ACC112 (cell line): ENCODE data around the gene ERGIC1.
"Not testable (repeated sequence)": the region's sequence is repeated elsewhere in the genome, so short reads cannot be mapped to it uniquely, and the experiment has no call there.

Source experiments
- H2AFZ ChIP-seq: fragments of 200-600 bp; sonication (generic); one replicate; pipeline ENCODE4 v1.6.0; 2017; ENCODE audit warnings: antibody characterized with exemption, low read length; ENCODE audit not compliant: unreplicated experiment
- H3K27ac ChIP-seq: fragments of 200-600 bp; sonication (generic); 2 replicates; pipeline ENCODE4 v1.5.1; 2014; ENCODE audit warnings: low read depth, mild to moderate bottlenecking, antibody characterized with exemption, low read length, moderate library complexity
- H3K27me3 ChIP-seq: fragments of 200-600 bp; sonication (generic); 2 replicates; pipeline ENCODE4 v1.6.1; 2014; ENCODE audit warnings: mild to moderate bottlenecking, antibody characterized with exemption, low read length, moderate library complexity, mixed read lengths; ENCODE audit not compliant: insufficient read depth
- H3K36me3 ChIP-seq: fragments of 200-600 bp; sonication (generic); 2 replicates; pipeline ENCODE4 v1.6.1; 2016; ENCODE audit warnings: mild to moderate bottlenecking, antibody characterized with exemption, low read length, moderate library complexity, mixed read lengths; ENCODE audit not compliant: insufficient read depth
- H3K4me1 ChIP-seq: fragments of 200-600 bp; sonication (generic); one replicate; pipeline ENCODE4 v1.6.1; 2016; ENCODE audit warnings: low read length, mixed read lengths; ENCODE audit not compliant: insufficient read depth, unreplicated experiment, control insufficient read depth
- H3K4me3 ChIP-seq: fragments of 200-600 bp; sonication (generic); 2 replicates; pipeline ENCODE4 v1.5.1; 2014; ENCODE audit warnings: mild to moderate bottlenecking, low read depth, low read length
- H3K79me2 ChIP-seq: fragments of 200-600 bp; sonication (generic); one replicate; pipeline ENCODE4 v1.6.0; 2016; ENCODE audit warnings: low read length; ENCODE audit not compliant: control insufficient read depth, unreplicated experiment, insufficient read depth

ERGIC1 gene

GRCh38 chr5:172802112-172802511 is 31.9 kb upstream of the ERGIC1 start:
- H3K36me3 ChIP-seq, result no peaks in the 10 kb centered on the region
- H3K27ac ChIP-seq, result peak overlapping the region; percentile 99
- H2AFZ ChIP-seq, result no peak overlapping the region
- H3K27me3 ChIP-seq, result no peaks in the 10 kb centered on the region
- peaks cover 5% of the 10 kb centered on the region for H3K79me2 ChIP-seq
- peaks cover 55% of the 10 kb centered on the region for H3K4me1 ChIP-seq
- no peak overlapping the region for H3K4me3 ChIP-seq

DNA sequence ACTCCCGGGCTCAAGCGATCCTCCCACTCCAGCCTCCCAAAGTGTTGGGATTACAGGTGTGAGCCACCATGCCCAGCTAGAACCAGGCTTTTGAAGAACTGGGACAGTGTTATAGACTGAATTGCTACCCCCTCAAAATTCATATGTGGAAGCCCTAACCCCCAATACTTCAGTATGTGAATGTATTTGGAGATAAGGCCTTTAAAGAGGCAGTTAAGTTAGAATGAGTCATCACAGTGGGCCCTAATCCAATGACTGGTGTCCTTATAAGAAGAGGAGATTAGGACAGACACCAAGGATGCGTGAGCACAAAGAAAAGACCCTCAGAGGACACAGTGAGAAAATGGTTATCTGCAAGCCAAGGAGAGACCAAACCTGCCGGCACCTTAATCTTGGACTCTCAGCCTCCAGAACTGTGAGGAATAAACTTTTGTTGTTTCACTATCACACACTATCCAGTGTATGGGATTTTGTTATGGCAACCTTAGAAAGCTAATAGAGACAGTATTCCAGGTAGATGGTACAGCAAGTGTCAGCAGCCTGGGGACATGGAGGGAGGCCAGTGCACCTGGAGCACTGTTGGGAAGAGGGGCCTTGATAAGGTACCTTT is 31.4 kb upstream of the ERGIC1 start:
- H3K27ac ChIP-seq, result peak overlapping the region; percentile 99
- no peaks in the 10 kb centered on the region for H3K27me3 ChIP-seq
- peaks cover 50% of the 10 kb centered on the region for H3K4me1 ChIP-seq
- H3K79me2 ChIP-seq, result peaks cover 5% of the 10 kb centered on the region
- H3K36me3 ChIP-seq, result no peaks in the 10 kb centered on the region
- H3K4me3 ChIP-seq, result no peak overlapping the region
- H2AFZ ChIP-seq, result no peak overlapping the region

DNA sequence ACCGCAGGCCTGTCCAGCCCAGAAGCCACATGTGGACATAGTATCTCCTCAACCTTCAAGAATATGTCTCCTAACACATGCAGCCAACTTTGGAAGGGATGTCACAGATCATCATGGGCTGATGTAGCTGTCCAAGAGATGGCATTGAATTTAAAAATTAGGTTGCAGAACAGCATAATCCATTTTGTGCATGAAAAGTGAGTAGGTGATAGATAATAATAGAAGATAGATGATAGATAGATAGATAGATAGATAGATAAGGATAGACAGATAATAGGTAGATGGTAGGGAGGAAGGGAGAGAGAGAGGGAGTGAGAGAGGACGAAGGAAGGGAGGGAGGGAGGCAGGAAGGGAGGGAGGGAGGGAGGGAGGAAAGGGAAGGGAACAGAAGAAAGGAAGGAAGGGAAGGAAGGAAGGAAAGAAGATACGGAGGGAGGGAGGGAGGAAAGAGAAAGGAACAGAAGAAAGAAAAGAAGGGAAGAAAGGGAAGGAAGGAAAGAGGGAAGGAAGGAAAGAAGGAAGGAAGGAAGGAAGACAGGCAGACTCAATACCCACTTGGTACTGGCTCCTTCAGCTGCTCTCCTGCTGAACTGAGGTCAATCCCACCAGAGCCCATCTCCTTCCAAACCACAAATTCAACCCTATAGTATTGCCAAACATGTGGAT is 28.9 kb upstream of the ERGIC1 start:
- no peaks in the 10 kb centered on the region for H3K27me3 ChIP-seq
- H3K4me3 ChIP-seq, result no peak overlapping the region
- no peak overlapping the region for H2AFZ ChIP-seq
- no peaks in the 10 kb centered on the region for H3K79me2 ChIP-seq
- H3K4me1 ChIP-seq, result peaks cover 29% of the 10 kb centered on the region
- H3K27ac ChIP-seq, result no peak overlapping the region
- no peaks in the 10 kb centered on the region for H3K36me3 ChIP-seq

GRCh38 chr5:172805736-172806255 is 28.3 kb upstream of the ERGIC1 start:
- H3K27ac ChIP-seq, result no peak overlapping the region
- no peak overlapping the region for H3K4me3 ChIP-seq
- H3K4me1 ChIP-seq, result peaks cover 24% of the 10 kb centered on the region
- H3K36me3 ChIP-seq, result no peaks in the 10 kb centered on the region
- no peak overlapping the region for H2AFZ ChIP-seq
- no peaks in the 10 kb centered on the region for H3K27me3 ChIP-seq
- no peaks in the 10 kb centered on the region for H3K79me2 ChIP-seq

DNA sequence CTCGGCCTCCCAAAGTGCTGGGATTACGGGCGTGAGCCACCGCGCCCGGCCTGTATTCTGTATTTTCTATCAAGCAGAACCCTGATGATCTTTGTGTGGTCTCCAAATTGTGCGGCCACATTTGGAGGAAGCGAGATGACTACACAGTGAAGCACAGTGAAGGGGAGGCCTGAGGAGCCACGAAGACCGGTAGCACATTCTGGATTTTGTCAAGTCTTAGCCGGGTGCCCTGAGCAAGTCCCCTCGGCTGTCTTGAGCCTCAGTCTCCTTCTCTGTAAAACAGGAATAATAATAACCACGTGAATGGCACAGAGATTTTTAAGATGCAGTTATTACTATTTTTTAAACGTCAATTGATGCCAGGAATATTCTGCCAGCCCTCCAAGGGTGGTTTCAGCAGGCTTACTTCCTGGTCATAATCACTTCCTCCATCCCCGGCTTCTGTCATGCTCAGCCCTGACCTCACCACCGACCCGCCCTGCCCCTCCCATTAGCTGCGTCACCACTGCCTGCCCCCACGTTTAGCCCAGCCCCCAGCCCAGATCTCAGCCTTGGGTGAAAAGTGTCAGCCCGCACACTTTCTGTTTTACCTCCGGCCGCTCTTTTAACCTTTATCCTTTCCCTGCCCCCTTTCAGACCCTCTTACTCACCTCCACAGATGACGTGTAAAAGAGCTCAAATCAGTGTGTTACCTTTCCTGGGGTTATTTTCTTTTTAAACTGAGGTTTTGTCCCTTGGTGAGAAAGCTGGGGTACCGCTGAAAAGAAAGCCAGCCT is 27.0 kb upstream of the ERGIC1 start:
- H3K79me2 ChIP-seq, result no peaks in the 10 kb centered on the region
- H2AFZ ChIP-seq, result peak overlapping the region; percentile 9
- no peaks in the 10 kb centered on the region for H3K27me3 ChIP-seq
- no peaks in the 10 kb centered on the region for H3K36me3 ChIP-seq
- H3K27ac ChIP-seq, result peak overlapping the region; percentile 54
- no peak overlapping the region for H3K4me3 ChIP-seq
- H3K4me1 ChIP-seq, result peaks cover 11% of the 10 kb centered on the region

DNA sequence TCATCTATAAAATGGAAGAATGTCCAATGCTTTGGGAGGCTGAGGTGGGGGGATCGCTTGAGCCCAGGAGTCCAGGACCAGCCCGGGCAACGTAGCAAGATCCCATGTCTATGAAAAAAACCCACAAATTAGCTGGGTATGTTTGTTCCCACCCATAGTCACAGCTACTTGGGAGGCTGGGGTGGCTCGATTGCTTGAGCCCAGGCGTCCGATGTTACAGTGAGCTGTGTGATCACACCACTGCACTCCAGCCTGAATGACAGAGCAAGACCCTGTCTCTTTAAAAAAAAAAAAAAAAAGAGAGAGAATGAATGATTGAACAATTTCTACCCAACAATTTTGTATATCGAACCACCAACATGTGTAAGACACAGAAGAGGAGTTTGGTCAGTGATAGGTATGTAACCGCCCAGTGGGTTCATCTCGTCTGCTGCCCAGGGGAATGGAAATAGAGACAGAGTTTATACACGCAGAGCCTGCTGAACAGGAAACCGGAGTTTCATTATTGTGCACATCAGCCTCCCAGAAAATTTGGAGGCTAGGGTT is 26.2 kb upstream of the ERGIC1 start:
- peaks cover 3% of the 10 kb centered on the region for H3K4me1 ChIP-seq
- peak overlapping the region; percentile 9 for H2AFZ ChIP-seq
- H3K79me2 ChIP-seq, result no peaks in the 10 kb centered on the region
- no peaks in the 10 kb centered on the region for H3K36me3 ChIP-seq
- H3K4me3 ChIP-seq, result no peak overlapping the region
- H3K27me3 ChIP-seq, result no peaks in the 10 kb centered on the region
- peak overlapping the region; percentile 31; the same call in 1 of the 2 replicates for H3K27ac ChIP-seq

DNA sequence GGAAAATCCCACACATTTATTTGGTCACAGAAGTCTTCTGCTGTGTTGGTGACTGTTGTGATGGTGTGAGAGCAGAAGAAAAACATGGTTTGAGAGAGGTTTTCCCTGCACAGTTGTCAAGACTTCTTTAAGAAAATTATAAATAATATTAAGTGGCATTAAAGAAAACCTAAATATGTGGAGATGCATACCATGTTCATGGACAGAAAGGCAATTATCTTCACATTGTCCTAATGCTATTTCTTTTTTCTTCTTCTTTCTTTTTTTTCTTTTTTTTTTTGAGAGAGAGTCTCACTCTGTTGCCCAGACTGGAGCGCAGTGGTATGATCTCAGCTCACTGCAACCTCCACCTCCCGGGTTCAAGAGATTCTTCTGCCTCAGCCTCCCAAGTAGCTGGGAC is 24.3 kb upstream of the ERGIC1 start:
- Histone ChIP-seq H2AFZ (no peak overlapping the region), H3K4me3 (no peak overlapping the region), H3K36me3 (no peaks in the 10 kb centered on the region), H3K4me1 (no peaks in the 10 kb centered on the region), H3K27me3 (no peaks in the 10 kb centered on the region), H3K79me2 (no peaks in the 10 kb centered on the region), H3K27ac (no peak overlapping the region)

- not testable (repeated sequence) for H3K27me3 ChIP-seq, H3K4me3 ChIP-seq, H2AFZ ChIP-seq, H3K4me1 ChIP-seq, H3K27ac ChIP-seq, H3K36me3 ChIP-seq, H3K79me2 ChIP-seq
Observed at GRCh38 chr5:172810996-172811395, 23.1 kb upstream of the ERGIC1 start.

GRCh38 chr5:172815631-172816030 is 18.4 kb upstream of the ERGIC1 start:
- no peaks in the 10 kb centered on the region for H3K36me3 ChIP-seq
- H3K4me1 ChIP-seq, result peaks cover 11% of the 10 kb centered on the region
- no peak overlapping the region for H2AFZ ChIP-seq
- no peak overlapping the region for H3K4me3 ChIP-seq
- H3K79me2 ChIP-seq, result no peaks in the 10 kb centered on the region
- H3K27ac ChIP-seq, result no peak overlapping the region
- no peaks in the 10 kb centered on the region for H3K27me3 ChIP-seq

DNA sequence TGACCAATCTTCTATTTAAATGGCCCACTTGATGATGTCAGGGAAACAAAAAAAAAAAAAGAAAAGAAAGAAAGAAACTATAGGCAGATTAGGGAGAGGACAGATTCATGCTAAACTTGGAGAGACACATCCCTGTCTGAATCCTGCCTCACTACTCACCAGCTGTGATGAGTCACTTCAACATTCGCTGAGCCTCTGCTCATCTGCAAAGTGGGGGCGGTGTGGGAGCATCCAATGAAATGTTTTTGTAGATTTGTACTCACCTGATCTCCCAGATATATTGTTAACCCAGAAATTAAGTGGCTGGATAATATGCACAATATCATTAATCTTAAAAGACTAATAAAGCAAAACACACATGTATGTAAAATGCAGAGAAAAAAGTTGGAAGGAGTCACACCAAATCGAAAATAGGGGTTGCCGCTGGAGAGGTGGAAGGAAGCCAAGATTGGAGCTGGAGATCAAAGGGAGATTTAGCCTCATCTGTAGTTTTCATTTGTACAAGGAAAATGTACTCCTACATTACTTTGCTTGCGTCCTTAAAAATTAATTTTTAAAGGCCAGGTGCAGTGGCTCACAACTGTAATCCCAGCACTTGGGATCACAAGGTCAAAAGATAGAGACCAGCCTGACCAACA is 17.0 kb upstream of the ERGIC1 start:
- Histone ChIP-seq H3K27me3 (no peaks in the 10 kb centered on the region), H2AFZ (no peak overlapping the region), H3K27ac (peak overlapping the region; percentile 27; the same call in 1 of the 2 replicates), H3K36me3 (no peaks in the 10 kb centered on the region), H3K4me3 (no peak overlapping the region), H3K79me2 (no peaks in the 10 kb centered on the region), H3K4me1 (peaks cover 14% of the 10 kb centered on the region)
